T-helper 2 cell (primary cell): ENCODE measurements around the gene ARV1.
A peak's percentile ranks its signal among the peaks of the same experiment; 100 is the strongest.
"Not testable (repeated sequence)": the region's sequence is repeated elsewhere in the genome, so short reads cannot be mapped to it uniquely, and the experiment has no call there.

Source experiments
- DNase-seq, 5 experiments: peaks; one replicate each; pipeline versions ENCODE4 v3.0.0 to v3.0.0-alpha.2; 2012 to 2022

ARV1 gene

GRCh38 chr1:230976825-230977747 lies 1.8 kb upstream of the ARV1 start:
- peak in 3 of 5 experiments; percentile 30 to 91 (median 75) for DNase-seq

GRCh38 chr1:230977761-230978490 lies 968 bp upstream of the ARV1 start:
- DNase-seq: peak; percentile 7 to 53 (median 23)

- DNase-seq: no peak
These were observed 459 bp downstream of the ARV1 start for GRCh38 chr1:230979389-230979716.

GRCh38 chr1:230979952-230980351 lies 1.1 kb downstream of the ARV1 start:
- DNase-seq: peak in 2 of 5 experiments; percentile 10 to 70

- no peak for DNase-seq
These were observed 3.8 kb downstream of the ARV1 start for GRCh38 chr1:230982696-230983095.

- no peak for DNase-seq
These were observed 4.9 kb downstream of the ARV1 start for GRCh38 chr1:230983811-230984210.

GRCh38 chr1:230984622-230985515 lies 6.0 kb downstream of the ARV1 start:
- not testable (repeated sequence) for DNase-seq

- no peak for DNase-seq
These were observed 6.8 kb downstream of the ARV1 start for GRCh38 chr1:230985711-230986110.

- DNase-seq: no peak
These were observed 8.1 kb downstream of the ARV1 start for GRCh38 chr1:230986976-230987375.

- no peak for DNase-seq
These were observed 8.6 kb downstream of the ARV1 start for GRCh38 chr1:230987448-230987847.

GRCh38 chr1:230992100-230992774 lies 13.3 kb downstream of the ARV1 start:
- DNase-seq: no peak

GRCh38 chr1:230994860-230995259 lies 16.0 kb downstream of the ARV1 start:
- DNase-seq: no peak

- no peak for DNase-seq
These were observed 21.3 kb downstream of the ARV1 start for GRCh38 chr1:231000201-231000600.

- peak in 1 of 5 experiments; percentile 18 for DNase-seq
These were observed 21.7 kb downstream of the ARV1 start for GRCh38 chr1:231000639-231001038.

- DNase-seq: no peak
These were observed 23.0 kb downstream of the ARV1 start for GRCh38 chr1:231001892-231002291.

GRCh38 chr1:231007535-231007934 lies 28.6 kb downstream of the ARV1 start:
- not testable (repeated sequence) for DNase-seq

- no peak for DNase-seq
These were observed 32.5 kb downstream of the ARV1 start for GRCh38 chr1:231011360-231011759.

GRCh38 chr1:231011963-231012362 lies 33.1 kb downstream of the ARV1 start:
- DNase-seq: peak in 1 of 5 experiments; percentile 50

- no peak for DNase-seq
These were observed 34.6 kb downstream of the ARV1 start for GRCh38 chr1:231013391-231014015.

GRCh38 chr1:231016234-231016633 lies 37.3 kb downstream of the ARV1 start:
- DNase-seq: no peak

GRCh38 chr1:231016966-231017365 lies 38.1 kb downstream of the ARV1 start:
- no peak for DNase-seq

GRCh38 chr1:231019711-231020110 lies 40.8 kb downstream of the ARV1 start:
- no peak for DNase-seq
